HG03354 (cell line): ENCODE measurements around the gene DMD.
"Not testable (repeated sequence)": the region's sequence is repeated elsewhere in the genome, so short reads cannot be mapped to it uniquely, and the experiment has no call there.

Experiments used
- ATAC-seq: cut with Tn5 transposase; IDR thresholded peaks from one replicate; pipeline ENCODE4 v1.9.1; 2021; ENCODE audit warnings: mild to moderate bottlenecking; ENCODE audit not compliant: unreplicated experiment, poor library complexity, severe bottlenecking

Gene DMD

DNA sequence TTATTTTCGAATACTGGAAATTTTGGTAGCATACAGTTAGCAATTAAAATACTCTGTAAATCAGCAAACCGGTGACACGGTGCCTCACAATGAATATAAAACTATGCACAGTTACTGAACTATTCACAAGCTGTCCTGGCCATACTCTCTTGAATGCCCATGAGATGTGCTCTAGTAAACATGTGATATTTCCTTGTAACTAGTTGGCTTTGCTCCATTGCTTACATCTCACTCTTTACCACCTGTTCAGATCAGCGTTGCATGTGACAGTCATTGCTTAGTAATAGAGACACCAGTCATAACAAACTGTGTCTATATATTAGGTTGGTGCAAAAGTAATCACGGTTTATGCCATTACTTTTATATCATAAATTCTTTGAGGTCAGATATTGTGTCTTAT is 1241.6 kb downstream of the DMD start:
- no peak for ATAC-seq

DNA sequence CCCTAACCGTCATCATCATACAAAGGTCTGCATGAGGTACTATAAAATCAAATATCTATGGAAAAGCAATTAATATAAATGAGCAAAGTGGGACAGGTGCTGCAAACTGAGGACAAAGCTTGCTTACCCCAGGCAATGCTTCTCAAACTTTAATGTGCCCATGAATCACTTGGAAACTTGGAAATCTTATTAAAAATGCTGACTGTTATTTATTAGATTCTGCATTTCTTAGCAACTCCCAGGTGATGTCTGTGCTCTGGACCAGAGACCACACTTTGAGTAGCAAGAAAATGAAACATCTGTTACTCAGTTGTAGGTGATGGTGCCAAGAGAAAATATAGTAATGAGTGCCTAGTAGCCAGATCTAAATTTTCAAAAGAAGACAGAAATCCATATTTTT is 1249.1 kb downstream of the DMD start:
- no peak for ATAC-seq

DNA sequence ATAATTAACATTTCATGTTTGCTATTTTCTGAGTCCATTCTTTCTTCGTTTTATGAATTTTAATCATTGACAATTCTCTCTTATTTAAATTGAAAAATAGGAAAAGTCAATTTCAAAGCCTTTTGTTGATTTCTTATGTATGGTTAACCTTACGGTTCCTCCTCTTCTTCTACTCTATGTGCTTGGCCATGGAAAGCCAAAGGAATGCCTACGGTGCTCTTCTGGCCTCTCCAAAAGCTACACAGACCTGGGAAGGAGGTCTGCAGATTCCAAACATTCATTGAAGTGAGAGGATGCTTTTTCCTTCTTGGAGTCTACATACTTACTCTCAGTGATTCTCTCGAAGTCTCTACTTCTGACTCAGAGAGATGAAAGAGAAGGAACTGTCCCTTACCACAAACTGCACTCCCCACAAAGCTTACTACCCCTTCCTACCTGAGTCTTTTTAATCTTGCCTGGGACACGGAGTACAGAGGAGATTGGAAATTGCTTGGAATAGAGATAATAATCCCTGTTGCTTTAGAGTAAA is 1276.4 kb downstream of the DMD start:
- ATAC-seq = no peak

- ATAC-seq = no peak
Observed at GRCh38 chrX:31934015-31934414, 1277.3 kb downstream of the DMD start.

DNA sequence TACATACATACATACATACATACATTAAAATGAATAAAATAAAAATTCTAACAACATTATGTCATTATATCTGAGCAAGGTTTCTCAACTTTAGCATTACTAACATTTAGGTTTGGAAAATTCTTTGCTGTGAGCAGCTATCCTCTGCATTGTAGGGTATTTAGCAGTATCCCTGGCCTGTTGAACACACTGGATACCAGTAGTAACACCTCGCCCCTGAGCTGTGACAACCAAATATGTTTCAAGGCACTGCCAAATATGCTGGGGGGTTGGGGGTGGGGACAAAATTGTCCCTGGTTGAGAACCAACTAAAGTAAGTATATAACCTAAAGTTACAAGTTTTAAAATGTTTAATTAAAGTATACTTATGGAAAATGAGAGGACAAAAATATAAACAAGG is 1278.6 kb downstream of the DMD start:
- no peak for ATAC-seq

DNA sequence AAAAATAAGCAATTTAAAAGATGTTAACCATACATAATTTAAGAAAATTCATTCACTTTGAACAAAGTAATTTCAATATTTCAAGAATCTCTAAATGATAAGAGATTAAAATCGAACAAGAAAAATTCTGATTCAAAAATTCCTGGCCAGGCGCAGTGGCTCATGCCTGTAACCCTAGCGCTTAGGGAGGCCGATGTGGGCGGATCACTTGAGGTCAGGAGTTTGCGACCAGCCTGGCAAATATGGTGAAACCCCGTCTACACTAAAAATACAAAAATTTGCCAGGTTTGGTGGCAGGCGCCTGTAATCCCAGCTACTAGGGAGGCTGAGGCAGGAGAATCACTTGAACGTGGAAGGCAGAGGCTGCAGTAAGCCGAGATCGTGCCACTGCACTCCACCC is 1279.0 kb downstream of the DMD start:
- ATAC-seq = not testable (repeated sequence)

DNA sequence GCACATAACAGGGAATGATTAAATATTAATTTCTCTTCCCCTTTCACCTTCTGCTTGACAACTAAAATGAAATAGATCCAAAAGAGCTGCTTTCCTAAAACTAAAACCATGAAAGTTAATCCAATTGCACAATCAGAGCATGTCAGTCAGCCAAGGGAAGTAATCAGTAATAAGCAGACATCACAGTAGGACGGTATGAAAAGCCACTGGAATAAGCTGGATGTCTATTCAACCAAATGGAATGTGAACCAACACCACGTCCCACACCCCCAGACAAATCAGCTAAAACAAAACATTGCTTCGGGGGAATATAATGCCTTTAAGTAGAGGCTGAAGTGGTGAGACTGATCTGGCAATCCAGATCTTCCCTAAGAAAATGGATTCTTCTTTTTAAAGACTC is 1280.1 kb downstream of the DMD start:
- no peak for ATAC-seq

GRCh38 chrX:31929366-31929765 is 1282.0 kb downstream of the DMD start:
- peak; percentile 65 for ATAC-seq

DNA sequence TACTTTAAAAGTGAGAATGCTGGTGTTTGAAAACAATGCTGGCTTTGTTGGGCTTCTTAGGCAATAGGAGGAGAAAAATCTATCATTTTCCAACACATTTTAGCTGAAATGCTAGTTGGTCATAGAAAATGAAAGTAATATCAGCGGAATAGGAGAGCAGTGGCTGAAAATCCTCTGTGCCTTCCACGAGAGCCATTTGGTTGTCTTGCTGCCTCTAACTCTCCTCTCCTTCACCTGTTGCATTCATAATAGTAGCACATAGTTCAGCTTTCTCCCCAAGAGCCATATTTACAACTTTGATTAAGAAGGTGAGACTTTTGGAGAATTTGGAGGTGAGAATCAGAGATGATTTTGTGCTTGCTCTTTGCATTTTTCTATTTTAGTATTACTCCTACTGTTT is 1290.1 kb downstream of the DMD start:
- no peak for ATAC-seq

DNA sequence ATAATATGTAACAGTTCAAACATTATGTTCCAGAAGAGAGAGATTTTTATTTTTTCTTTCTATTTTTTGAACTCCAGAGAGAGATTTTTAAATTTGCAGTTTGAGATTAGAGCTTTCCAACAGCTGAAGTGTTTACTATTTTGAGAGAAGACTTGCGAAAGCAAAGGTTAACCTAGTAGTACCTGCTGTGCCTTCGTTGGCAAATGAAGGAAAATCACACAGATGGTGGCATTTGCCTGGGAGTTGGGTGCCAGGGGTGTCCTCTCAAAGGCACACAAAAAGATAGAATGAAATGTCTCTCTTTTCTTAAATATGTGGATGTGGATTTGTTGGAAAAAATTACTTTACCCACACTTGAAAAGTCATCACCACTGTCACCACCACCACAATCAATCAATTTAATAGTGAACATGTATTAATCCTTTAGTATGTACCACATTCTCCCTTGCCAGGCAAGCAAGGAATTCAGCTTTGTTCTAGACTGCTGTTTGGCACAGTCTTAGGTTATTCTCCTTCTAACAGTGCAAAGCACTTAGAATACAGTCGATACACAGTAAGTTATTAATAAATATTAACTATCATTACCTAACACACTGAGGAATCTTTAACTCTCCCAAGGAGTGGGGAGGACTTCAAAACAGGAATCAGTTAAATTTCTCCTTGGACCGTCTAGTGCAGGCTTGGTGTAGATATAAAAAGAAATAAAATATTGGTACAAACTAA is 1301.3 kb downstream of the DMD start:
- ATAC-seq = no peak

DNA sequence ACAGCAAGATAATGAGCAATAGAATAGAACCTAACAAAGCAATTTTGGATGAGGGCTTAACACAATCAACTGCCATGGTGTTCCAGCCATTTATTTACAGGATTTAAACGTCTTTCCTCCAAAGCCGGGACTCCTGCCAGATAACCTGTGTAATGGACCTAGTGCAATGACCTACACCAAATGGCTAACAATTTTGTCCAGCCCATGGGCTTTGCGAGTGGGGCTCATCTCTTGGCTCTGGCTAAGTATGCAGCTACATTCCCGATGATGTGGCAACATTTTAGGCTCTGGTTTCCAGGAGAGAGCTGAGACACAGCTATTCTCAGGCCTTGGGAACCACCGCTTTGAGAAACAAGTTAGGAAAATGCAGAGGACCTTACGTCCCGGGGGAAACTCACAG is 1317.2 kb downstream of the DMD start:
- ATAC-seq = peak; percentile 6

DNA sequence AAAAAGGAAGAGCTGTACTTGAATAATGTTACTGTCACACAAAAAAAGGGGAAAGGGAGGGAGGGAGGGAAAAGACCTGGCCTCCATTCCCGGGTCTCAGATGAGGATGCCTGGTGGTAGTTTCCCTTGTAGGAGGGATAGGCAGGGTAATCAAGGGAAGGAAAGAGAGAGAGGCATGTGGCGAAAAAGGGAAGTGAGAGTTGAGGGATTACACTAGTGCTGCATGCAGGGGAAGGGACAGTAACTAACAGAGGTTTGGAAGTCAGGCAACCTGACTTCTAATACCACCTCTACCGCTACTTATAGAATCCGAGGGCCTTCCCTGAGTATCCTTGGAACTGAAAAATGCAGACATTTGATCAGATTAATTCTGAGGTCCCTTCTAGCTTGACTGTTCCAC is 1317.8 kb downstream of the DMD start:
- ATAC-seq = peak; percentile 83

DNA sequence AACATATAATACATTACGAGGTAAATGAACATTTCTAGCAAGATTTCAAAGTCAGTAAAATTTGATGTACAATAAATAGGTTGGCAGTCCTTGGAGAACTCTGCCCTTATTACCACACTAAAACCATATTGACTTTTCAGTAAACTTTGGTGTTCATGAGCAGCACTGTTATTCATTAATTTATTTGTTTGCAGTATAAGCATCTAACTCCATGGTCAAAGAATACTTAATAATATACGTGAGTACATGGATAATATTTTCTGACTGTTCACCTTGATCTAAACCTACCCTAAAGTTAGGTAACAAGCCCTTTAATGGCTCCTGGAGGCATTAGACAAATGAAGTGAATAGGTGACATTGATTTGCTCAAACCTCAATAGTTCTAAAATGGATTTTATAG is 1322.3 kb downstream of the DMD start:
- ATAC-seq = no peak

GRCh38 chrX:31884535-31884934 is 1326.8 kb downstream of the DMD start:
- no peak for ATAC-seq

- ATAC-seq = no peak
Observed at GRCh38 chrX:31872007-31872406, 1339.3 kb downstream of the DMD start.

DNA sequence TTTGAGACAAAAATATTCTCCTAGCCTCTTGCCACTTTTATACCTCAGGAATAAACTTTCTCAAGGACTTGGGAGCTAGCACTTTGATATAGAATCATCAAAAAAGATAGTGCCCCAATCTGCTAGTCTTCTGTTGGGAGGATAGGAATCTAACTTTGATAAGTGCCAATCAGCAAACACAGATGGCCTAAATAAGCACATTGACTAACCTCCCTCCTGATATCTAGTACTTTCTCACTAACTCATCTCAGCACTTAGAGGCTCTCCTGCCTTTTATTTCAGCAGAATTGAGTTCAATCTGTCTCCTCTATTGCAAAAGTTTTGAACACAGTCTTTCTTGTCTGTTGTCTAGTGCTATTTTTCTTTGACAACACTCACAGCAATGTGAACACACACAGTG is 1341.1 kb downstream of the DMD start:
- no peak for ATAC-seq

DNA sequence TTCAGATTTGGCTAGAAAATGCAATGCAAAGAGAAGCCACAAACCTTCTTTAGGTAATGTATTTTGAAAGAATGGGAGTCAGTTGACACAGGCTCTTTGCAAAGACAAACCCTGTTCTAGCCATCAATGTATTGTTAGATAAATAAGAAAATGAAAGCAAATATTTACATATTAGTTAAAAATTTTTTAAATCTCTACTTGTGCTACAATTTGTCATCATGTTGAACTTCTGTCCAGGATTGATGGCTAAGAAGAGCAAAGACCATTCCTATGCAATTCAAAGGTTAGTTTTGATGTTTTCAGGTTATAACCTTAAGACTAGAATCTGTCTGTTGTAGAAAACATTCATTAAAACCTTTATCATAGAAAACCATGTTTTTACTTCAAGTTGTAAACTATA is 1350.7 kb downstream of the DMD start:
- no peak for ATAC-seq

- ATAC-seq = no peak
Observed at GRCh38 chrX:31858915-31859314, 1352.4 kb downstream of the DMD start.

DNA sequence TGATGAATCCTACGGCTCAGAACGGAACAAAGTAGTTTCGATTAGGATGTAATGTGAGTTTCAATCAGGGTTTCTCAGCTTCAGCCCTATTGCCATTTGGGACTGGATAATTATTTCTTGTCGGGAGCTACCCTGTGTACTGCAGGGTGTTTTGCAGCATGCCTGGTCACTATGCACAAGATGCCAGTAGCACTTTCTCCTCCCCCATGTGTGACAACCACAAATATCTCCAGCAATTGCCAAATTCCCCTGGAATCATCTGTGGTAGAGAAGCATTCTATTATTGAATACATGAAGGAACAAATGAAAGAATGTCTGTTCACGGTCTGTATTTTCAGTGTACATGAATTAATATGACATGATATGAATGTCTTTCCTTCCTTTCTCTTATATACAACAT is 1356.6 kb downstream of the DMD start:
- ATAC-seq = no peak

- ATAC-seq = no peak
Observed at GRCh38 chrX:31851761-31852160, 1359.6 kb downstream of the DMD start.

- ATAC-seq = no peak
Observed at GRCh38 chrX:31847773-31848172, 1363.6 kb downstream of the DMD start.

GRCh38 chrX:31845003-31845402 is 1366.3 kb downstream of the DMD start:
- no peak for ATAC-seq
